Activated CD8-positive, alpha-beta T cell treated with anti-CD3 and anti-CD28 coated beads for 36 hours (primary cell): ENCODE data around the gene RELN. TPM values are rescaled to one million over a fixed set of nuclear protein-coding genes. Genes with fewer than 3 reads are reported as not detected.

Source experiments
- ATAC-seq: fragments of 200-7000 bp; cut with Tn5 transposase; one replicate; pipeline ENCODE4 v1.10.0; 2021; ENCODE audit warnings: mild to moderate bottlenecking, moderate library complexity
- CTCF ChIA-PET: fragments of 350-600 bp; sonication (Branson Sonifier 250); formaldehyde crosslinking; loops from one replicate; lab custom pipeline; 2021; ENCODE audit warnings: antibody characterized with exemption; lab: Charles Lee
- POLR2A ChIA-PET: fragments of 350-600 bp; sonication (Branson Sonifier 250); formaldehyde crosslinking; loops from one replicate; lab custom pipeline; 2021; ENCODE audit warnings: antibody characterized with exemption; lab: Charles Lee
- DNase-seq: peaks from one replicate; pipeline ENCODE4 v3.0.0-alpha.2; 2020
- H3K27ac Mint-ChIP-seq: one replicate; pipeline ENCODE4 v1.8.0; 2021; ENCODE audit warnings: mild to moderate bottlenecking, mixed read lengths
- H3K27me3 Mint-ChIP-seq: one replicate; pipeline ENCODE4 v1.8.0; 2021; ENCODE audit warnings: mixed read lengths
- H3K36me3 Mint-ChIP-seq: one replicate; pipeline ENCODE4 v1.8.0; 2021; ENCODE audit warnings: low read depth, mixed read lengths
- H3K4me1 Mint-ChIP-seq: one replicate; pipeline ENCODE4 v1.8.0; 2021; ENCODE audit warnings: low read depth, mixed read lengths
- H3K4me3 Mint-ChIP-seq: one replicate; pipeline ENCODE4 v1.8.0; 2021; ENCODE audit warnings: mild to moderate bottlenecking, moderate library complexity, mixed read lengths
- H3K9me3 Mint-ChIP-seq: one replicate; pipeline ENCODE4 v1.8.0; 2021; ENCODE audit warnings: mixed read lengths
- CTCF ChIP-seq: fragments of 200-600 bp; IDR thresholded peaks from one replicate; pipeline ENCODE4 v1.8.0; 2022; ENCODE audit warnings: antibody characterized with exemption, mild to moderate bottlenecking
- intact Hi-C: fragments of 100-400 bp; cut with micrococcal nuclease; formaldehyde crosslinking; loops from one replicate; pipeline ENCODE4 v1.10.0; 2022
- total RNA-seq, 2 experiments: library from RNA; stranded (reverse); gene quantifications; one replicate each; pipeline ENCODE4 v1.2.3, GENCODE V29; 2021

Gene RELN
- total RNA-seq, 2 experiments from 2014 or later = not detected

DNA sequence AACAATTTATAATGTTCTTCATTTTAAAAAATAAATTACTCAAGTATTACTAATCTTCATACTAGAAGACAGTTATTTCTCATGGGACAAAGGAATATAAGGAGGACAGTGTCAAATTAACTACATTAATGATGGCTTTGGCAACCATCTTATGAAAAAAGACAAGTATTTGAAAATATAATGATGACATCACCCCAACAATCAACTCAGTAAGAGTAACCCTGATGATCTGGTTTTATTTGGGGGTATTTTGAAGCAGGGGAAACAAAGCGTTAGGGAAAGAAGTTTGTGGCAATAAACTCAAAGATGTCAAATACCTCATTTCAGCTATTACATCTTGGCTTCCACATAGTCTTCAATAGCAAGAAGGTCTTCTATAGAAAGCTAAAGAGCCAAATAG lies 29.0 kb upstream of the RELN start:
- DNase-seq = no peak
- Mint-ChIP-seq H3K4me1 (no peaks in the 10 kb centered on the region), H3K36me3 (no peaks in the 10 kb centered on the region), H3K9me3 (no peaks in the 10 kb centered on the region), H3K27ac (no peak overlapping the region), H3K4me3 (no peak overlapping the region), H3K27me3 (no peaks in the 10 kb centered on the region)
- ATAC-seq = no peak
- TF ChIP-seq CTCF = no peak
- ChIA-PET CTCF (interaction anchor here (1.4 kb wide), 1 partner anchor 9 kb away, joined by 3 read pairs; no protein-coding TSS in a partner anchor), POLR2A (no interaction called here)
- intact Hi-C loops = no loop called here

DNA sequence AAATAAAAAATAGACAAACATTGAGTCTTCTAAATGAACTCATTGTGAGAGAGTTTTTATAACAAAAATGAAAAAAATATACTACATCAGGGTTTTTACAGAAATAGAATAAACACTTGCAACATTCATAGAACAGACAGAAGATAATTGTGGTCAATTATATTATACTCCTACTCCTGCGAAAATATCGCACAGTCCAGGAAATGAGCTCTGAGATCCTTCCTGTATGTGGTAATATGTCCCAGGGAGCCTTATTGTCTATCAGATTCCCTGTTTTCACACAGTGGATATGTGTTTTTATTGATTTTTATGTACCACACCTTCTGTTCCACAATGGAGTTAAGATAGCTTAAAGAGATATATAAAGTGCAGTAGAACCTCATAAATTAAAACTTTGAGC lies 27.5 kb upstream of the RELN start:
- DNase-seq (no peak), ATAC-seq (no peak)
- H3K36me3 Mint-ChIP-seq = no peaks in the 10 kb centered on the region
- no peak for TF ChIP-seq CTCF
- no peaks in the 10 kb centered on the region for H3K27me3 Mint-ChIP-seq
- intact Hi-C loops = no loop called here
- no peak overlapping the region for H3K27ac Mint-ChIP-seq
- H3K4me3 Mint-ChIP-seq = no peak overlapping the region
- no peaks in the 10 kb centered on the region for H3K4me1 Mint-ChIP-seq
- no peaks in the 10 kb centered on the region for H3K9me3 Mint-ChIP-seq
- CTCF ChIA-PET = no interaction called here
- POLR2A ChIA-PET = no interaction called here

DNA sequence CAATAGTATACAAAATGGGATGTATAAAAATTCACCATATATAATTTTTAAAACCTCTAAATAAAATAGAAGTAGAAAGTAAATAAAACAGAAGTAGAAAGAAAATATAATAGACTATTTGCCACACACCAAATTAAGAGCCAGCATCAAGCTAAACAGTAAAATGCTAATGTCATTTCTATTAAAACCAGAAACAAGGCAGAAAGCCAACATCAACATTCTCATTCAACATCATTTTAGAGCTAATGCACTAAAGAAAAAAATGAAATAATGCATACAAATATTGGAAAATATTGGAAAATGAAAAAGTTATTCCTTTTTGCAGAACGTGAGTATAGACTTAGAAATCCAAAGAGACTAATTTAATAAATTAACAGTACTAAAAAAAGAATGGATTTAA lies 23.4 kb upstream of the RELN start:
- CTCF ChIA-PET = no interaction called here
- POLR2A ChIA-PET = no interaction called here
- no peak overlapping the region for H3K27ac Mint-ChIP-seq
- H3K36me3 Mint-ChIP-seq = no peaks in the 10 kb centered on the region
- no peak overlapping the region for H3K4me3 Mint-ChIP-seq
- ATAC-seq (no peak), DNase-seq (no peak)
- no peak for TF ChIP-seq CTCF
- intact Hi-C loops = no loop called here
- H3K9me3 Mint-ChIP-seq = no peaks in the 10 kb centered on the region
- peaks cover 6% of the 10 kb centered on the region for H3K27me3 Mint-ChIP-seq
- H3K4me1 Mint-ChIP-seq = no peaks in the 10 kb centered on the region

DNA sequence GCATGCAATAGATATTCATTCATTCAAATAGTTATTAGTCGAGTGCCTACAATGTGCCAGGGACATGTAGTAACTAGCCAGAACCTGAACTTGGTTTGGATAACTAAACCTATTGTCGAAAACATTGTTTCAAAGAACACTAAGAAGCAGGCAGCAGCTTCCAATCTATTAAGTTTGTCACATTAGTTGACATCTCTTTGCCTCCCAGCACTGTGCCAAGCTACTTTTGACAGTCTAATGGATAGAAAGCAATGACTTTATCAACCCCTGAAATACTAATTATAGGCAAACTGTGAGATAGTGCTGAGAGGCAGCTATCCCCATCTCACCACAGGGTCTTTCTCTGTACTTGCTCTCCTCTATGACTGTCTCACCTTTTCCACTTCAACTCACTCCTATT lies 22.4 kb upstream of the RELN start:
- H3K27ac Mint-ChIP-seq = no peak overlapping the region
- H3K4me3 Mint-ChIP-seq = no peak overlapping the region
- peaks cover 6% of the 10 kb centered on the region for H3K27me3 Mint-ChIP-seq
- TF ChIP-seq CTCF = no peak
- H3K9me3 Mint-ChIP-seq = no peaks in the 10 kb centered on the region
- H3K4me1 Mint-ChIP-seq = no peaks in the 10 kb centered on the region
- intact Hi-C loops = no loop called here
- no peak for DNase-seq
- ChIA-PET CTCF (no interaction called here), POLR2A (no interaction called here)
- no peaks in the 10 kb centered on the region for H3K36me3 Mint-ChIP-seq
- no peak for ATAC-seq

GRCh38 chr7:104010052-104010909 lies 20.8 kb upstream of the RELN start:
- intact Hi-C loops = no loop called here
- H3K27ac Mint-ChIP-seq = no peak overlapping the region
- ChIA-PET CTCF (no interaction called here), POLR2A (interaction anchor here (0.7 kb wide), 1 partner anchor 34 kb away, joined by 3 read pairs; no protein-coding TSS in a partner anchor)
- no peaks in the 10 kb centered on the region for H3K36me3 Mint-ChIP-seq
- peaks cover 6% of the 10 kb centered on the region for H3K27me3 Mint-ChIP-seq
- no peaks in the 10 kb centered on the region for H3K9me3 Mint-ChIP-seq
- no peak overlapping the region for H3K4me3 Mint-ChIP-seq
- DNase-seq (no peak), ATAC-seq (no peak)
- no peaks in the 10 kb centered on the region for H3K4me1 Mint-ChIP-seq
- no peak for TF ChIP-seq CTCF
